ENCODE data around the gene TOMM22. TPM values are rescaled to one million over a fixed set of nuclear protein-coding genes. Genes with fewer than 3 reads are reported as not detected.

Gene TOMM22
- total and polyA plus RNA-seq, 2 donors (not counting 3 experiments of a cell fraction or from before 2014, with no cell fraction given): 62.3 to 98.8 TPM

- no peaks in the 10 kb centered on the region for H3K79me2 ChIP-seq (ENCODE audit: control insufficient read depth, insufficient read depth, low read length)
- H3K4me1 ChIP-seq (ENCODE audit: control insufficient read depth, extremely low read depth, insufficient read depth, low read length): no peaks in the 10 kb centered on the region
- no peak overlapping the region for H3K9ac ChIP-seq (replicated peaks; ENCODE audit: extremely low read depth, insufficient read depth, low read length)
- no peak overlapping the region for H3K4me2 ChIP-seq (ENCODE audit: insufficient read depth, low read length)
- no peaks in the 10 kb centered on the region for H4K20me1 ChIP-seq (replicated peaks; ENCODE audit: control insufficient read depth, extremely low read depth, insufficient read depth, low read length)
- H3K36me3 ChIP-seq (ENCODE audit: control insufficient read depth in 2 of 2, extremely low read depth in 1 of 2, insufficient read depth in 2 of 2, low read length in 2 of 2): peaks cover 0 to 14% of the 10 kb centered on the region in 2 experiments
- no peak overlapping the region for H3K27ac ChIP-seq (ENCODE audit: insufficient read depth, low read depth, low read length)
- CTCF ChIA-PET: interaction anchor here (1.4 kb wide), 1 partner anchor 10 kb away, joined by 3 read pairs; no protein-coding TSS in a partner anchor
- H3K9me3 ChIP-seq (replicated peaks; ENCODE audit: control insufficient read depth, insufficient read depth, low read length): no peaks in the 10 kb centered on the region
- H3K27me3 ChIP-seq (ENCODE audit: control insufficient read depth in 2 of 2, insufficient read depth in 2 of 2, low read length in 2 of 2): no peaks in the 10 kb centered on the region
- POLR2A ChIA-PET: no interaction called here
- dilution Hi-C loops (cut with MboI; ENCODE audit: extremely low pct_ligation_motif_present, low sequenced_read_pairs) (no loop called here), intact Hi-C loops (cut with micrococcal nuclease) (no loop called here)
- BruUV-seq (replicated peaks): no TSS peak
- TF ChIP-seq FOS (IDR thresholded peaks at IDR 0.05; ENCODE audit: borderline replicate concordance, insufficient read depth, low read length) (no peak), MAX (IDR thresholded peaks at IDR 0.05; ENCODE audit: insufficient read depth, insufficient read length) (no peak), JUN (IDR thresholded peaks at IDR 0.05; ENCODE audit: borderline replicate concordance, insufficient read depth, insufficient read length, low read depth) (no peak), GATA2 (IDR thresholded peaks at IDR 0.05; ENCODE audit: insufficient read depth, insufficient read length, low read depth, low read length) (no peak), EZH2 (IDR thresholded peaks at IDR 0.05; ENCODE audit: borderline replicate concordance, low read depth, low read length, severe bottlenecking) (no peak), CTCF (IDR thresholded peaks at IDR 0.05; ENCODE audit: extremely low read depth in 1 of 2, insufficient read depth in 1 of 2, low read depth in 1 of 2, low read length in 2 of 2) (no peak), MYC (IDR thresholded peaks at IDR 0.05; ENCODE audit: low read depth, low read length) (no peak), POLR2AphosphoS5 (IDR thresholded peaks at IDR 0.05; ENCODE audit: insufficient read depth, low read depth, low read length) (no peak), POLR2A (IDR thresholded peaks at IDR 0.05; ENCODE audit: low read depth, low read length) (no peak)
- no peak overlapping the region for H2AFZ ChIP-seq (ENCODE audit: low read depth, low read length)
- H3K9me1 ChIP-seq (replicated peaks; ENCODE audit: control insufficient read depth, extremely low read depth, insufficient read depth, low read length): no peaks in the 10 kb centered on the region
- DNase-seq (ENCODE audit: low read depth, low spot score): no peak
- FAIRE-seq: no peak
- no peak overlapping the region for H3K4me3 ChIP-seq (replicated peaks in 1 of 3; ENCODE audit: insufficient read depth in 1 of 3, low read depth in 1 of 3, low read length in 3 of 3)
Measured at GRCh38 chr22:38674888-38675287, 6.9 kb upstream of the TOMM22 start.

Data from endothelial cell of umbilical vein (primary cell).